Stimulated activated CD4-positive, alpha-beta T cell treated with anti-CD3 and anti-CD28 coated beads, Interleukin-4, amount 100 ng/mL, for 24 hours (primary cell): ENCODE results near the gene GATA5.

Experiments used
- DNase-seq: peaks from one replicate; pipeline ENCODE4 v3.0.0-alpha.2; 2020

GATA5 gene

DNA sequence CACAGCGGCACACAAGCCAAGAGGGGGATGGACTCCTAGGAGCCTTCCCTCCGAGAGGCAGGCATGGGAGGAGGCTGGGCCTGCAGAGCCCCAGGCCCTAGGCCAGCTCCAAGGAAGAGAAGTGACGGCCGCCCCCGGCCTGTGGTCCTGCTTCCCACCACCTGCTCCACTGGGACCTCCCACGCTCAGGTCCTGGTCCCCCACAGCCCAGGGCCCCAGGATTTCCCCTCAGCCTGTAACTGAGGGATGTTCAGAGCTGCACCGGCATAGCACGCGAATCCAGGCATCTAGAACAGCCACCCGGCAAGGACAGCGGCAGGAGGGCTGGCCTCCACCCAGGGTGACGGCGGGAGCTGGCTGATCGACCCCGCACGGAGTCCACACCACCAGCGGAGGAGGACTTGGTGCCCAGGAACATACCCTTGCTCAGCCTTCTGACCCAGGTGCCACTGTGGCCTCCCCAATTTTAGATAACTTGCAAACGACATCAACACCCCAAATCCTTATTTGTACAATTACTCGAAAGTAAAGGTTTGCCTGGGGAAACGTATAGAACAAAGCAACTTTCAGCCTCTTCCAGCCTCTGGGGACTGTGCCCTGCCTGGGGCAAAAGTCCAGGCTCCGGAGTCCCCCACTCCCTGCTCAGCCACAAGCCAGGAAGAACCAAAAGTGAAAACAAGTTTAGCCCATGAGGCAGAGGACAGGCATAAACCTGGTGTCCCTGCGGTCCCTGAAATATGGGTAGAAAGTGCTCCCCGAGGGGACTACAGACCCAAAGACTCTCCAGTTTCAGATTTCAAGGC, 3.5 kb downstream of the GATA5 start:
- DNase-seq: no peak

DNA sequence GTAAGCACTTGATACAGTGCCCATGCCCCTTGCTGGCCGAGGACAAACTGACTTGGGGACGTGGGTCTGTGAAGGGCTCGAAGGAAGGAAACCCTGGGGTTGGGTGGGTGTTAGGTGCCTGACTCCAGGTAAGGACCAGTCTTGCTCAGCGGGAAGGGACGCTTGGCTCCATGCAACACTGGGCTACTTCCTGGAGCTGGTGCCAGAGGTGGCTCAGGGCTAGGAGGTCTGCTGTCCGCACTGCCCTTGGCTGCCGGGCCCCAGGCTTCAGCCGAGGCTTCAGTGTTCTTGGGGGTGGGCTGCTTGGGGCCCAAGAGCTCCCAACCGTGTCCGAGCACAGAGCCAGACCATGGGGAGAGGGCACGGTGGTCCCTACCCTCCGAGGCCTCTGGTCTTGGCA, 5.3 kb downstream of the GATA5 start:
- no peak for DNase-seq

DNA sequence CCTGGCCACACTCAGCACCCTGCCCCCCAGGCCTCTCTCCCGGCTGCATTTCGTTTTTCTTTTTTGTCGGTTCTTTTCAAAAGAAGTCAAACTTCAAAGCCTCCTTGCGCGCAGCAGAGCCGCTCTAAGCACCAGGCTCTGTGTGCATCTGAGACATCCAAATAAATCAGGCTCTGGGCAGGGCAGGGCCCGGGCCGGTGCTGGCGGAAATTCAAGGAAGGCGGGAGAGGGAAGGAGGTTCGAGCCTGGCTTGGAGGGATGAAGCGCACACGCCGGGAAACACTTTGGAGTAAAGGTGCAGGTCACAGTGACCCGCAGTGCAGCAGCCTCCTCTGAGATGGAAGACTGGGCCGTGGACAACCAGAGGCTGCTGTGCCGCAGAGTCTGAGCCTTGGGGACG, 5.8 kb downstream of the GATA5 start:
- DNase-seq: no peak

DNA sequence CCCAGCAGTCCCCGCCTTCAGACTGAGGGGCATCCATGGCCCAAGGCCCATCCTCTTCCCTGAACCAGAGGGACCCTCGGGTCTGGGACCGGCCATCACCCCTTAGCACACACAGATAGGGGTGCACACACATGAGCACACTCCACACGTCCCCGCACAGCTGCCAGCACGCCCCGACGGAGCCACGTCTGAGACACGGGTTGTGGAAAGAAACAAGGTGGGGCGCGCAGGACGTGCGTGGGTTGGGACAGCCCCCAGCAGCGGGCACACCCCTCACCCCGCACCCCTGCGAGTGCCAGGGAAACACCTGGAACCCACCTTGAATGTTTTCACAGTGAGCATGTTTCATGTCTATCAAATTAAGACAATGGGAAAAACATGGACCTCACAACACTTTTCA, 6.4 kb downstream of the GATA5 start:
- DNase-seq: no peak

DNA sequence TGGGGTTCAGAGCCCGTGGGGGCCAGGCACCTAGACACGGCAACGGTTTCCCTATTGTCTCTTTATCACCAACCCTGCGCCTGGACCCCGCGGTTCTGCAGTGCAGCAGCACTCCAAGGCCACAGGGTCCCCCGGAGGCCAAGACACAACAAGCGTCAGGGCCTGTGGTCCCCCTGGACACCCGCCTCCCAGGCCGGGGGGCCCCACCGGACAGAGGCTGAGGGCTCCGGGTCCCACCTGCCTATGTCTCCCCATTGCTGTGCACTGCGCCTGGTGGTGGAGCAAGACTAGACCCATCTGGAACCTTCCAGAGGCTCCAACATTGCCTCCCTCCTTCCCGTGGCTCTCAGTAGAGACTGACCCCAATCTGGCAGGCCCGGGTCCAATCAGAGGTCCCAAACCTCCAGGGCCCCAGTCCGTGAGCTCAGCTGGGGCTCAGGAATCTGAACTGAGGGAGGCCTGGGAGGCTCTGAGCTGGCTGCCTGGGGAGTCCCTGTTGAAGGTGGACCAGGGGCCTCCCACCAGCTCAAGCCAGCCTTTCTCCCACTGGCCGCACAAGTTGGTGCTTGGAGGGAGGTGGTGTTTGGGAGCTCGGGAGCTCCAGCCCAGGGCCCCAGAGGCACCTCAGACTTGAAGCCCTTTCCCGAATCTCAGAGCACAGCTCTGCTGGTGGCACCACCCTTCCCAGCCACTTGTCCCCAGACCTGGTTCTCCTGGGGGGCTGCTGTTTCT, 8.8 kb downstream of the GATA5 start:
- DNase-seq: no peak

DNA sequence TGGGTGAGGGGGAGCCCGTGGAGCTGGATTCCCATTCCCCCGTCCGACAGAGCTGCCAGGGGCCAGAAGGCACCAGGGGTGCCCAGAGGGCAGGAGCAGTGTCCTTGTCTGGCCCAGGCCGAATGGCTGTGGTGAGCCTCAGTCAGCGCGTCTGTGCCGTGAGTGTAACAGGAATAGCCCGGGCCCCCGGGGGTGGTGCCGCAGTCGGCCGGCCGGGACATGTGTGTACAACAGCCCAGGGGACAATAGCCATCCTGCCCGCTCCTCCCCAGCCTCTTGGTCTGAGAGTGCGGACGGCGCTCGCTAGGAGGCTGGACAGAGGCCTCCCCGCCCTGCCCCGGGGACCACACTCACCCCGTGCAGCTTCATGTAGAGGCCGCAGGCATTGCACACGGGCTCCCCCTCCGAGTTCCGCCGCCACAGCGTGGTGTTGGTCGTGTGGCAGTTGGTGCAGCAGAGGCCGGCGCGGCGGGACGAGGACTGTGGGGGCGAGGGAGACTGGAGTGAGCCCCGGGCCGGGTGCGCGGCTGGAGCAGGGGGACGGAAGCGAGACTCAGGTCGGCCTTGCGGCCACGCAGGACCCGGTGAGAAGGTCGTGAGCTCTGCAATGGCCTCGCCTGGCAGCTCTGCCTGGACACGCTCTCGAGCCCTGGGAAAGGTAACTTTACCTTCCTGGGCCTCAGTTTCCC, 9.6 kb downstream of the GATA5 start:
- DNase-seq: no peak

DNA sequence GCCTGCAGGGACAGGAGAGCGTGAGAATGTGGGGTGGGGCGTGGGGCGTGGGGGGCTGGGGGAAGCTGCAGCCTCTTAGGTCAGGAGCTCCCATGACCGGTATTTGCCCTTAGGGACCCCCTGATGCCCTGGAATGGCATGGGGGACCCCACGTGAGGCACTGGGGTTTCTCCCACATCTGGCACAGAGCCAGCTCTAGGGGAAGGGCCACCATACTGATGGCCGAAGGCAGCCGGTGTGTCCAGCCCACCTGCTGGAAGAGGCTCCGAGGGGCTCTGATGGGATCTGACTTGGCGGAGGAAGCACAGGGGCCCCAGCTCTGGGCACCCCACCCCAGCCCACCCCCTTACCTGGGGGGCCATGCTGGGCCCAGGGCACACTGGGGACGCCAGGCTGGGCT, 10.8 kb downstream of the GATA5 start:
- no peak for DNase-seq

DNA sequence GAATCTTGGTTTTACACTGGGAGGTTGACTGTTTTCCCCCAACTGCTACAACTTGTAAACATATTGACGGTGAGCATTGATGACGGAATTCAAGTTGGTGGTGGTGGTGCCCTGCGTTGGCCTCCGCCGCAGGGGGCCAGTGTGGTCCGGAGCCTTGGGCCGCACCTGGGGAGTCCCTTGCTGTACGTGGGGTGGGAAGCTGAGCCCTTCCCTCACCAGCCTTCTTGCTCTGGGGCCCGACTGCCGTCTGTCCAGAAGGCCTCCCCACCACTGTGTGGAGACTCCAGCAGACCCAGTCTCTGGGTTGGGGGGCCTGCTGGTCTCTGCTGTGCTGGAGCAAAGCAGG, 11.4 kb downstream of the GATA5 start:
- DNase-seq: no peak

DNA sequence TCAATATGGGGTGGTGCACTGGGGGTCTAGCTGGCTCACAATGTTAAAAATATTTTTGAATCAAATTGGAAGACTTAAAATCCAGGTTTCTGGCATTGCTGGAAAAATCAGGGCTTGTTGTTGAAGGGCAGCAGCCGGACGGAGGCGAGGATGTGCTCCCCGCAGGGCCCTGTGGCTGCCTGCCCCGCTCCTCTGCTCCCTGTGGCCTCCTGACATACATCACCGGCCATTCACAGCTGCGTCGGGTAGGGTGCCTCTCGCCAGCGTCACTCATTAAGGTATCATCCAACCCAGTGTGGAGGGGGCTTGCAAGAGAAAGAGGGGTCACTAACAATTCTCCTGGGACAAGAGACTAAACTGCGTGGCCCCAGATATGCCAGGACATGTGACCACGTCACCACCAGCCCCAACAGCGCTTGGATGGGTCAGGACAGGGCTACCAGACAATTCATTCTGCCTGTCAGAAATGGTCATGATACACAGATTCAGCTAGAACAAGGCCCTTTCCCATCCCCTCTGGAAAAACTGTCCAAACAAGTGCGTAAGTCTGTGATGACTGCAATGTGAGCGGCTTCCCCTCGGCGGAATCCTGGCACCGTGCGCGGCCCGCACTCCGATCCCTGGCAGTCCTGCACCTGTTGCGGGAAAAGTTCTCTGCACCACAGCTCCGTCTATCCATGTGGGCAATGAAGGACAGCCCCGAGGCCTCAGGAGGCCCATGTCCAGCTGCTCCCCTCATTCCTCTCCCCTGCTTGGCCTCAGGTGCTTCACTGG, 12.0 kb downstream of the GATA5 start:
- DNase-seq: no peak

DNA sequence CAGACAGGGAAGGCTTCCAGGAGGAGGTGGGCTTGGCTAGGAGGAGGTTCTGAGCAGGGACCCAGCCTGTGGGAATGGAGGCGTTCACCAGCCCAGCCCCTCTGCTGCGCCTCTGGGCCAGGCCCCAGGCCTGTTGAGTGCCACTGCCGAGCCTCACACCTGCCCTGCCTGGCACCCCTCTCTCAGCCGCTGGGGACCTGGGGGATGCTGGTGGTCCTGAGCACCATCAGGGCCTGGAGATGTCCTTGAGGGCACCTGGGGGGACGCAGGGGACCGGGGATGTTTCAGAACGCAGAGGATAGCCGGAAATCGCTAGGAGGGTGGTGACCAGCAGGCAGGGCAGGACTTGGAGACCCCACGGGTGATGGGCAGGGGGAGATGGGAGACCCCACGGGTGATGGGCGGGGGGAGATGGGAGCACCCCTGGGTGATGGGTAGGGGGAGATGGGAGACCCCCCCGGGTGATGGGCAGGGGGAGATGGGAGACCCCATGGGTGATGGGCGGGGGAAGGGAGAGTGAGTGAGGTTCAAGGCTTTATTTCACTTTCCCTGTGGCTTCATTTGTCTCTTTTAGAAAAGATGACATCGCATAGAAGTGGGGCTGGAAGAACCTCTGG, 12.7 kb downstream of the GATA5 start:
- no peak for DNase-seq

DNA sequence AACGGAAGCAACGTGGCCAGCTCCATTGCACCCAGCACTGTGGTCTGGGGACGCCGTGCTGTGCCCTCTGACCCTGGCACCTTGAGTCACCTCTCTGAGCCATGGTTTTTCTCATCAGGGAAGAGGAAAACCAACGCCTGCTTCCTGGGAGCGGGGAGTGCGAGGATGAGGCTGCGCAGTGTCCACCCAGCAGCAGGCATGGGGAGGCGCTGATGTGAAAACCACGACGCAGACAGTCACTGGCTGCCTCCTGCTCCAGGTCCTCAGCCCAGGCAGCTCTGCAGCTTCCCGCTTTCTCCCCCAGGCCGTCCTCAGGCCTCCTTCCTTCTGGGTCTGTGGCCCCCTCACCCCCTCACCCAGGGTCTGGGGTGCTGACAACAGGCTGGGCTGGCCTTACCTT, 14.0 kb downstream of the GATA5 start:
- no peak for DNase-seq

DNA sequence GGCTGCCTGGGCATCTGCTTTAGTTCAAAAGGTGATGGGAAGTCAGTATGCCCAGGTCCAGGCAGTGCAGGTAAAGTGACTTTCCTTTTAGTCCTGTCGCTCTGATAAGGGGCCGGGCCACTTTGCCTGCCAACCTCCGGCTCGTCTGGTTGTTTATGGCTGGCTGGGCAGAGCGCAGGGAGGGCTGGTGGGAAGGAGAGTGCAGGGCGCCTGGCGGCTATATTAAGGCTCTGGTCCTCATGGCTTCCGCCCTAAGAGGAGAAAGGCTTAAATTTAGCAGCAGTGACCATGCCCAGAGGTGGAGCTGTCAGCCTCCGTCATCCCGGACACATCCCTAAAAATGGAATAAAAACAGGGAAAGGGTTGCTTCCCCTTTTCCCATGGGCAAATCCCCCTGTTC, 14.6 kb downstream of the GATA5 start:
- DNase-seq: no peak

DNA sequence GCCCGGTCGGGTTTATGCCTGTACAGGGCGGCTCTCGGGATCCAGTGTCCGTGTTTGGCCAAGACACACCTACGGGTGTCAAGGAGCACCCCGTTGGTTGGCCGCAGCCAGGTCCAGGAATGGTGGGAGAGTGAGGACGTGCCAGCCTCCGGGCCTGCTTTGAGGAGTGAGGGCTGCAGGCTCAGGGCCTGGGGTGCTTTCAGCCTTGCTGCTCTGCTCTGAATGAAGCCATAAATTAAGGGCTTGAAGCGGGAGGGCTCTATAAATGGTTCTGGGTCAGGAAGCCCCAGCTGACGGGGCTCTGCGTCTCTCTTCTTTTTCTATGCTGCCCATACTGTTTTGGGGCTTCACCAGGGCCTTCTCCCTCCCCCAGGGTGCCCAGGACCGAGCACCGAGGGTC, 15.1 kb downstream of the GATA5 start:
- DNase-seq: no peak

DNA sequence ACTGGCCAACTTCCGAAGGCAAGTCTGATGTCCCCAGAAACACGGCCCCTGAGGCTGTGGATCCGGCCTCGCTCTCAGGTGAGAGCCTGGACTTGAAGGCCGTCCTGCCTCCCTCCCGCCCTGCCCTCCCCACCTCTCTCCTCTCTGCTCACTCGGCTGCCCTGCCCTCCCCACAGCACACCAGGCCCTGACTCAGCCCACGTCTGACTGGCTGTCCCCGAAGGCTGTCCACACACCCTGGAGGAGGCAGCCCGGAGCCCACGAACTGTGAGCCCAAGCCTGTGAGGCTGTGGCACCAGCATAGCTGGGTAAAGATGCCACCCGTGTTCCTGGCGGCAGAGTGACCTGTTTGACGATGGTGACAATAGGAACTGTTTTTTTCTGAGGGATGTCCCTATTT, 16.3 kb downstream of the GATA5 start:
- DNase-seq: no peak

DNA sequence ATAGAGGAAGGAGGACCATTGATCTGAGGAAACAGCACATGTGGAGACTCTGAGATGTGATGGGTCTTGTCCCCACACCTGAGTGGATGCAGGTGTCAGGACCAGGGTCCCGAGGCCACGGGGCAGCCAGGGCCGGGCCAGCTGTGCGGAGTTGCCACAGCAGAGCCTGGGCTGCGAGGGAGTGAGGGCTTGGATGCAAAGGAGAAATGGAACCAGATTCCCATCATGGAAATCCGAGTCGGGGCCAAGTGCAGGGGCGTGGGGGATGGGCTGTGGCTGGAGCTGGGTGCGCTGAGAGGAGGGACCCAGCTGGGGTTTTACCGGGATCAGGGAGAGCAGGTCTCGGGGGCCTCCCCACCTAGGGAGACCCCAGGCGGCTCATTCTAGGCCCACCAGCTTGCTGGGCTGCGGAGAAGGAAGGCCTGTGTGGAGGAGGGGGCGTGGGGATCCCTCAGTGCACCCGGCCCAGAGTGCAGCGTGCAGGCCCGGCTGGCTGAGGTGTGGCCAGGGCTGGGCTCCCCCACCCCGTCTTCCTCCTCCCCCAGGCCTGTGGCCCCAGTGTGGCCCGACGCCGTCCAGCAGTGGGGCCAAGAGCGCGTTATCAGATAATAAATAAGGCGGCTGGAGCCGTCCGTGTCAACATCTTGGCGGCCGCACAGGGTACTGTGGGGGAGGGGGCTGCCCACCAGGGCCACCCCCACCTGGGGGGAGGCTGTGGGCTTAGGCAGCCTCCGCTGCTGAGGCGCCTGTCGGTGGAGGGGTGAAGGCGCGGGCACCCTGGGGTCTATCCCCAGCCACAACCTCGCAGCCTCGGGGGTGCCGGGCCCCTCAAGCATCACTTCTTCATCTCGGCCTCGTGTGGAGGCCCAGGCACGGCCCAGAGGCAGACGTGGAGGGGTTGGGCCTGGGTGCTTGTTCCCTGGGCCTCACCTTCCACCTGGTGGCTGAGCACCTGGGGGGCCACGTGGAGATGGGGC, 17.2 kb downstream of the GATA5 start:
- DNase-seq: no peak

DNA sequence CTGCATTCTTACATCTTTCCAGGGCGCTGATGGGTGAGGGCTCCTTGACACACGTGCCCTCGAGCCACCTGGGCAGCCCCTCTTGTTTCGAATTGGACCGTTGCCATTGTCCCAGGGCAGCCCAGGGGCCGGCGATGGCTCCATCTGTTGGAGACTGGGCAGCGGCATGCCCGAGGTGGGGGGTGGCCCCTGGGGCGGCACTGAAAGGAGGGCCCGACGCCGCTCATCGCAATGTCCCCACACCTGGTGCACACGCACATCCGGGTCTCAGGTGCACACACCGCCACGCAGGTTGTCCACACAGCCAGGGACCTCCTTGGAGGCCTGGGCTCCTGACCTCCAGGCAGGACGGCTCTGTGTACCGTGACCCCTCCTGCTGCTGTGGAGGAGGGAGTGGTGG, 18.0 kb downstream of the GATA5 start:
- no peak for DNase-seq

DNA sequence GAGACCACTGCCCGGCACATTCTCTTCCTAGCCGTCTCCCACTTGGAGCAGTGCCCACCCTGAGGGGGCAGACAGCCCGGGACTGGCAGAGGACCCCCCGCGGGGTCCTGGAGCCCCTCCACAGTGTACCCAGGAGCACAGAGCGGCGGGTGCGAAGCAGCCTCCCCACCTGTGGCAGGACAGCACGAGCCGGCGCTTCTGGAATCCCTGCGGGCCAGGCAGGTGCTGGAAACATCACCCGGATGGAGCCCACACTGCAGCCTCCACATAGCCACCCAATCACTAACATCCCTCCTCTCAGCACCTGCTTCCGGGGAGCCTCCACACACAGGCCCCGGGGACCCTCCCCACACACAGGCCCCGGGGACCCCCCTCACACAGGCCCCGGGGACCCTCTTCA, 18.7 kb downstream of the GATA5 start:
- DNase-seq: no peak

DNA sequence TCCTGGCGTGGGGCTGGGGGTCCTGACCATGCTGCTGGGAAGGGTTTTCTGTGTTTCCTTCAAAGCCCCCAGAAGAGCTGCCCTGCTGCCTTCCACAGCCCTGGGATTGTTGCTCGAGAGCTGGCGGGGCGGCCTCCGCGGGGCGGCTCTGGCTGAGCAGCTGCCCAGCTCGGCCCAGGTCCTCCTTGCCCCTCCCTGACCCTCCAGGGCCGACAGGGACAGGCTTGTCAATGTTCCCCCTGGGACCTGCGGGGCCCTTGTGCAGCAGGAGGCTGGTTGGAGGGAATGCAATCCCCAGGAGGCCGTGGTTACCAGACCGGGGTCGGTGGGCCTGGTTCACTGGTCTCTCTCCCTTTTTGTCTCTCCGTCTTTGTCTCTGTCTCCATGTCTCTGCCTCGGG, 19.9 kb downstream of the GATA5 start:
- no peak for DNase-seq

DNA sequence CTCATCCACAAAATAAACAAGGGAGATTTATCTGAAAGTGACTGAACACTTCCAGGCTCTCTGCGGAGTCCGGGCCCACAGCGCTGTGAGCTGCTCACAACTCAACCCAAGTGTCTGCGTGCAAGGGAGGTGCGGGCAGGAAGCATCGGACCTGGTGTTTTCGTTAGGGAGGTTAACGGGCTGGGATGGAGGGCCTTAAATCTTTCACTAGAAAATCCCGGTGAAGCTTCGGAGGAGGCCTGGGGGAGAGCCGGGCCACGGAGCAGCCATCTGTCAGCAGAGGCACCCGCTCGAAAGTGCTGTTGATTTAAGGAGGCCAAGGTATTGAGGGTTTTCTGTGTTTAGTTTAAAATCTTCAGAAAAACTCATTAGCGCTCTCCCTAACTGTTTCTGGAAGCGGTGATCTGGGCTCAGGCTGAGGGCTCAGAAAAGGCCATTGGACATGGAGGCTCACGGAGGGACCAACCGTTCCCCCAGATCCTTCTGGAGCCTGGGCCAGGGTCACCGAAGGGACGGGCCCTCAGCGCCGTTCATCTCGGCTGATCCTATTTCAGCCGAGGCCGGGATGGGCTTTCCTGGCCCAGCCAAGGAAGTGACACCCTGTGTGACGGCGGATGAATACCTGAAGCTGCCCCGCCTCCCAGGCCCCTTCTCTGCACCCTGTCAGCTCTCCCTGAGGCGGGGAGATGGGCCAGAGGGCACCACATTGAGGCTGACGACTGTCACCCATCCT, 20.7 kb downstream of the GATA5 start:
- DNase-seq: no peak

DNA sequence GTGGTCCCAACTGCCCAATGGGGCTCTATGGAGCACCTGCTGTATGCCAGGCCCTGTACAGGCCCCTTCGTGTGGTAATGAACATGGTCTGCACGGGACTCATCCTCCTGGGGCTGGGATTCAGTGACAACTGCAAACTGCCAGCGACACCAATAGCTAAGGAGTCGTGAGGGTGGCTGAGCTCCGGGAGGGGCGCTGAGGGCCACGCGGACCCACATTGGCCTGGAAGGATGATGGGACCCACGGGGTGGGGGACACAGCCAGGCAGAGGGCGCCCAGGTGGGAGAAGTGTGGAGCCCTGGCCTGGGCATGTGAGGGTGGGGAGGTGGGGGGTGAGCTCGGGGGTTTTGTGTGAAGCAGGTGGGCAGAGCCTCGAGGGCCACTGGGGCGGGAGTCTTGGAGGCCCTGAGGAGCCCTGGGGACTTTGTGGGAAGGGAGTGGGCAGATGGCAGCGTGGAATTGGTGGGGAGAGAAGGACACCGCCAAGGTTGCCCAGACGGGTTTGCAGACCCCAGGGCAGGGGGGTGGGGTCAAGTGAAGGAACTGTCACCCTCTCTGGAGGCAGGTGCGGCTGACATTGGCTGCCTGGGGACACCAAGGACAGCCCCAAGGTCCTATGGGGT, 22.5 kb downstream of the GATA5 start:
- no peak for DNase-seq
